Osteoblast (primary cell): ENCODE data around the gene IGF2BP2. TPM values are rescaled to one million over a fixed set of nuclear protein-coding genes. Genes with fewer than 3 reads are reported as not detected.

ENCODE experiments used
- DNase-seq: peaks from one replicate; pipeline ENCODE4 v3.0.0; 2011; ENCODE audit warnings: low spot score, mixed read lengths; ENCODE audit not compliant: insufficient read length; ENCODE audit errors: missing footprints
- H2AFZ ChIP-seq: 2 replicates; pipeline ENCODE4 v1.6.0; 2011; ENCODE audit warnings: mild to moderate bottlenecking, low read length
- H3K27ac ChIP-seq: 2 replicates; pipeline ENCODE4 v1.5.1; 2011; ENCODE audit warnings: mild to moderate bottlenecking, low read depth, low read length, moderate library complexity
- H3K27me3 ChIP-seq: 2 replicates; pipeline ENCODE4 v1.6.0; 2012; ENCODE audit warnings: mild to moderate bottlenecking, control low read depth, inconsistent platforms, low read length, moderate library complexity; ENCODE audit not compliant: insufficient read depth
- H3K36me3 ChIP-seq: 2 replicates; pipeline ENCODE4 v1.5.1; 2011; ENCODE audit warnings: mild to moderate bottlenecking, low read length, control low read depth, moderate library complexity; ENCODE audit not compliant: insufficient read depth
- H3K4me1 ChIP-seq: 2 replicates; pipeline ENCODE4 v1.5.1; 2011; ENCODE audit warnings: mild to moderate bottlenecking, low read length, control low read depth, moderate library complexity; ENCODE audit not compliant: insufficient read depth
- H3K4me2 ChIP-seq: 2 replicates; pipeline ENCODE4 v1.6.0; 2011; ENCODE audit warnings: mild to moderate bottlenecking, low read length; ENCODE audit not compliant: insufficient read depth
- H3K4me3 ChIP-seq: fragments of 200-600 bp; sonication (generic); 3 replicates; pipeline ENCODE4 v1.5.1; 2012; ENCODE audit warnings: mild to moderate bottlenecking, low read length, inconsistent platforms; ENCODE audit not compliant: insufficient read depth
- H3K79me2 ChIP-seq: 2 replicates; pipeline ENCODE4 v1.6.0; 2012; ENCODE audit warnings: mild to moderate bottlenecking, low read length, control low read depth, inconsistent platforms; ENCODE audit not compliant: insufficient read depth
- H3K9me3 ChIP-seq: 2 replicates; pipeline ENCODE4 v1.5.1; 2011; ENCODE audit warnings: low read depth, low read length, control low read depth
- H4K20me1 ChIP-seq: 2 replicates; pipeline ENCODE4 v1.6.0; 2012; ENCODE audit warnings: mild to moderate bottlenecking, low read length, control low read depth; ENCODE audit not compliant: insufficient read depth
- total RNA-seq: library from RNA; depleted of rRNA; stranded (reverse); fragments of >200 nt; gene quantifications from 2 replicates; pipeline ENCODE4 v1.2.3, GENCODE V29; 2012
- TF ChIP-seq, protein P1 (sequence below): IDR thresholded peaks from 2 replicates; pipeline ENCODE4 v1.5.1; 2011; ENCODE audit warnings: mild to moderate bottlenecking, low read depth, low read length, moderate library complexity; ENCODE audit errors: extremely low read depth

The IGF2BP2 gene
- total RNA-seq, 1 donor = 81.8 TPM

GRCh38 chr3:185764163-185764979 is 60.5 kb downstream of the IGF2BP2 start:
- peaks cover 45% of the 10 kb centered on the region for H4K20me1 ChIP-seq
- TF ChIP-seq, protein P1, sequence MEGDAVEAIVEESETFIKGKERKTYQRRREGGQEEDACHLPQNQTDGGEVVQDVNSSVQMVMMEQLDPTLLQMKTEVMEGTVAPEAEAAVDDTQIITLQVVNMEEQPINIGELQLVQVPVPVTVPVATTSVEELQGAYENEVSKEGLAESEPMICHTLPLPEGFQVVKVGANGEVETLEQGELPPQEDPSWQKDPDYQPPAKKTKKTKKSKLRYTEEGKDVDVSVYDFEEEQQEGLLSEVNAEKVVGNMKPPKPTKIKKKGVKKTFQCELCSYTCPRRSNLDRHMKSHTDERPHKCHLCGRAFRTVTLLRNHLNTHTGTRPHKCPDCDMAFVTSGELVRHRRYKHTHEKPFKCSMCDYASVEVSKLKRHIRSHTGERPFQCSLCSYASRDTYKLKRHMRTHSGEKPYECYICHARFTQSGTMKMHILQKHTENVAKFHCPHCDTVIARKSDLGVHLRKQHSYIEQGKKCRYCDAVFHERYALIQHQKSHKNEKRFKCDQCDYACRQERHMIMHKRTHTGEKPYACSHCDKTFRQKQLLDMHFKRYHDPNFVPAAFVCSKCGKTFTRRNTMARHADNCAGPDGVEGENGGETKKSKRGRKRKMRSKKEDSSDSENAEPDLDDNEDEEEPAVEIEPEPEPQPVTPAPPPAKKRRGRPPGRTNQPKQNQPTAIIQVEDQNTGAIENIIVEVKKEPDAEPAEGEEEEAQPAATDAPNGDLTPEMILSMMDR = no peak
- H3K27ac ChIP-seq = peak overlapping the region; percentile 84
- no peaks in the 10 kb centered on the region for H3K27me3 ChIP-seq
- peak overlapping the region; percentile 67 for H3K4me2 ChIP-seq
- H3K4me3 ChIP-seq = peak overlapping the region; percentile 24
- H3K79me2 ChIP-seq = peaks cover 91% of the 10 kb centered on the region
- H3K36me3 ChIP-seq = no peaks in the 10 kb centered on the region
- DNase-seq = no peak
- no peak overlapping the region for H2AFZ ChIP-seq
- H3K4me1 ChIP-seq = peaks cover 50% of the 10 kb centered on the region
- no peaks in the 10 kb centered on the region for H3K9me3 ChIP-seq

DNA sequence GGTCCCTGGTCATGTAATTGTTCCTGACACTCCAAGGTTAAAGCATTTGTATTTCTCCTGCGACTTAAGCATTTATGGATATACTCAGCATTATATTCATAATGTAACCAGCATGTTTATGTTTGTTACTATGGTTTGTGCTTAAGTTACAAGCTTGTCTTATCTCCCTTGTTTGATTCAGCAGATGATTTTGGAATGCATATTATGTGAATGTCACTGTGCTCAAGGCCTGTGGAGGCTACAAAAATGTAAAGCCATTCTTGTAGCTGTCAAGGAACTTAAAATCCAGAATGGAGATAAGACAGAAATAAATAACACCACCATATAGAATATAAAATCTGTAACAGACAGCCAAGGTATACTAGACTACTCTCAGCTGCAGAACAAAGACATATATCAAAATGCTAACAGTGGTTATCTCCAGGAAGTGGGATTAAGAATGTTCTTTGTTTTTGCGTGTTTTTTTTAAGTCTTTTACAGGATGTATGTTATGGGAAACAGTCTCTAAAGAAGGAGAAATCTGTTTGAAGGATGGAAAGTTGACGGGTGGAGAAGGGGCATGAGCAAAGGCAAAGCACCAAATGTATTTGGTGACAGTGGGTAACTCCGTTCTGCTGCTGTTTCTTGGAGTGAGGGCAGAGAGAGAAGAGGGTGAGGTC is 61.4 kb downstream of the IGF2BP2 start:
- Histone ChIP-seq H3K4me3 (no peak overlapping the region), H4K20me1 (peaks cover 49% of the 10 kb centered on the region)
- DNase-seq = no peak

GRCh38 chr3:185760550-185760949 is 64.3 kb downstream of the IGF2BP2 start:
- no peaks in the 10 kb centered on the region for H3K9me3 ChIP-seq
- H3K4me3 ChIP-seq = peak overlapping the region; percentile 65
- H3K27me3 ChIP-seq = no peaks in the 10 kb centered on the region
- H3K4me1 ChIP-seq = peaks cover 41% of the 10 kb centered on the region
- H3K27ac ChIP-seq = peak overlapping the region; percentile 48
- TF ChIP-seq, protein P1 = no peak
- peak overlapping the region; percentile 83 for H3K4me2 ChIP-seq
- H3K79me2 ChIP-seq = peaks cover 93% of the 10 kb centered on the region
- peak overlapping the region; percentile 20 for H2AFZ ChIP-seq
- no peaks in the 10 kb centered on the region for H3K36me3 ChIP-seq
- H4K20me1 ChIP-seq = peaks cover 38% of the 10 kb centered on the region
- peak; percentile 30 for DNase-seq

More for the DNA sequence above, 61.4 kb downstream of the IGF2BP2 start:
- TF ChIP-seq, protein P1 = no peak
- H2AFZ ChIP-seq = no peak overlapping the region
- peaks cover 50% of the 10 kb centered on the region for H3K4me1 ChIP-seq
- H3K27me3 ChIP-seq = no peaks in the 10 kb centered on the region
- no peaks in the 10 kb centered on the region for H3K9me3 ChIP-seq
- peaks cover 91% of the 10 kb centered on the region for H3K79me2 ChIP-seq
- H3K36me3 ChIP-seq = no peaks in the 10 kb centered on the region
- H3K4me2 ChIP-seq = peak overlapping the region; percentile 67
- H3K27ac ChIP-seq = peak overlapping the region; percentile 84

DNA sequence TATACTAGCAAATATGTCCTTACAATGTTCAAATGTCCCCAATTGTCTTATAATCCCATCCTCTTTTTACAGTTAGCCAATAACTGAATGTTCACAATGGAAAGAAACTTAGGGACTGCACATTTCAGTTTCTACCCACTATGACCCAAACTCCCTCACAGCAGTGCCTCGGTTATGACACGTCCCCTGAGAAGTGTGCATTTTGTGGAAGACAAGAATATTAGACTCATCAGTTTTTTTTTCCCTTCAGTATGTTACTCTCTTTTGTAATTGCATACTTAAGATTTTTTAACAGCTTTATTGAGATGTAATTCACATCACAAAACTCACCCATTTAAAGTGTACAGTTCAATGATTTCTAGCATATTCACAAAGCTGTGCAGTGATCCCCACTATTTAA is 64.8 kb downstream of the IGF2BP2 start:
- peak; percentile 11 for DNase-seq
- peaks cover 36% of the 10 kb centered on the region for H3K4me1 ChIP-seq
- H2AFZ ChIP-seq = no peak overlapping the region
- peak overlapping the region; percentile 48 for H3K27ac ChIP-seq
- H3K36me3 ChIP-seq = no peaks in the 10 kb centered on the region
- peaks cover 33% of the 10 kb centered on the region for H4K20me1 ChIP-seq
- TF ChIP-seq, protein P1 = no peak
- H3K4me2 ChIP-seq = peak overlapping the region; percentile 83
- peak overlapping the region; percentile 65 for H3K4me3 ChIP-seq
- peaks cover 93% of the 10 kb centered on the region for H3K79me2 ChIP-seq
- no peaks in the 10 kb centered on the region for H3K27me3 ChIP-seq
- H3K9me3 ChIP-seq = no peaks in the 10 kb centered on the region
